PC-9 (cell line): Measurements from ENCODE around the gene ATP5F1A. TPM values are rescaled to one million over a fixed set of nuclear protein-coding genes. Genes with fewer than 3 reads are reported as not detected.

Experiments used
- BruUV-seq: library from RNA; stranded (reverse); fragments of 400-500 nt; replicated peaks from 2 replicates; lab custom pipeline; 2021; lab: Mats Ljungman, UMichigan
- CTCF ChIA-PET: fragments of 300-600 bp; sonication (Branson Sonifier 250); formaldehyde crosslinking; loops from one replicate; lab custom pipeline; 2022; ENCODE audit warnings: antibody characterized with exemption; lab: Charles Lee
- POLR2A ChIA-PET: fragments of 300-600 bp; sonication (Branson Sonifier 250); formaldehyde crosslinking; loops from one replicate; lab custom pipeline; 2022; ENCODE audit warnings: antibody characterized with exemption; ENCODE audit not compliant: unreplicated experiment; lab: Charles Lee
- DNase-seq, 2 experiments: peaks; one replicate each; pipeline versions ENCODE4 v3.0.0 to v3.0.0-alpha.2; 2015 to 2022; ENCODE audit warnings: mixed read lengths in 1 of 2
- H2AFZ ChIP-seq: fragments of 200-600 bp; sonication (generic); 2 replicates; pipeline ENCODE4 v1.8.1; 2017; ENCODE audit warnings: antibody characterized with exemption
- H3F3A ChIP-seq: fragments of 200-600 bp; sonication (generic); 2 replicates; pipeline ENCODE4 v1.8.1; 2017; ENCODE audit warnings: antibody characterized with exemption, mild to moderate bottlenecking, low read depth; ENCODE audit not compliant: insufficient read depth
- H3K27ac ChIP-seq: fragments of 200-600 bp; sonication (generic); 2 replicates; pipeline ENCODE4 v1.6.1; 2016; ENCODE audit warnings: mixed run types
- H3K27me3 ChIP-seq: fragments of 200-600 bp; sonication (generic); 2 replicates; pipeline ENCODE4 v1.6.1; 2016; ENCODE audit warnings: low read depth, mixed run types; ENCODE audit not compliant: insufficient read depth
- H3K36me3 ChIP-seq: fragments of 200-600 bp; sonication (generic); 2 replicates; pipeline ENCODE4 v1.6.1; 2016; ENCODE audit warnings: low read depth, mixed run types
- H3K4me1 ChIP-seq: fragments of 200-600 bp; sonication (generic); replicated peaks from 2 replicates; pipeline ENCODE4 v1.6.1; 2016; ENCODE audit warnings: mixed run types; ENCODE audit not compliant: insufficient read depth
- H3K4me2 ChIP-seq: fragments of 200-600 bp; sonication (generic); 2 replicates; pipeline ENCODE4 v1.6.1; 2017; ENCODE audit warnings: mixed run types
- H3K4me3 ChIP-seq: fragments of 200-600 bp; sonication (generic); 2 replicates; pipeline ENCODE4 v1.6.1; 2016; ENCODE audit warnings: mixed run types
- H3K79me2 ChIP-seq: fragments of 200-600 bp; sonication (generic); 2 replicates; pipeline ENCODE4 v1.6.1; 2017; ENCODE audit warnings: low read depth, mixed run types
- H3K9me2 ChIP-seq: fragments of 200-600 bp; sonication (generic); 2 replicates; pipeline ENCODE4 v1.8.1; 2017; ENCODE audit warnings: mild to moderate bottlenecking; ENCODE audit not compliant: insufficient read depth
- H3K9me3 ChIP-seq: fragments of 200-600 bp; sonication (generic); 2 replicates; pipeline ENCODE4 v1.8.1; 2016; ENCODE audit warnings: low read depth; ENCODE audit not compliant: insufficient read depth
- H4K20me1 ChIP-seq: fragments of 200-600 bp; sonication (generic); 2 replicates; pipeline ENCODE4 v1.8.1; 2017; ENCODE audit not compliant: insufficient read depth
- CTCF ChIP-seq: fragments of 200-600 bp; sonication (generic); conservative IDR thresholded peaks from 2 replicates; pipeline ENCODE4 v1.6.1; 2017; ENCODE audit warnings: mixed run types, antibody characterized with exemption, mild to moderate bottlenecking, moderate library complexity
- EZH2 ChIP-seq: fragments of 200-600 bp; sonication (generic); IDR thresholded peaks from 2 replicates; pipeline ENCODE4 v1.8.0; 2017; ENCODE audit warnings: antibody characterized with exemption, low read depth
- intact Hi-C: fragments of 100-400 bp; cut with micrococcal nuclease; formaldehyde crosslinking; loops from one replicate; pipeline ENCODE4 v1.10.0; 2022; ENCODE audit not compliant: unreplicated experiment
- total RNA-seq: library from RNA; stranded (reverse); gene quantifications from 2 replicates; pipeline ENCODE4 v1.2.3, GENCODE V29; 2021

The ATP5F1A gene
- total RNA-seq, 1 experiment from 2014 or later, result 232 TPM

- no TSS peak for BruUV-seq
- H3K4me3 ChIP-seq, result no peak overlapping the region
- no peak overlapping the region for H3K27ac ChIP-seq
- H3F3A ChIP-seq, result peaks cover 16% of the 10 kb centered on the region; the same call in 1 of the 2 replicates
- no peak overlapping the region for H3K4me2 ChIP-seq
- 0 out of 2 replicates have a peak, but pooled peaks cover 3% of the 10 kb centered on the region for H3K4me1 ChIP-seq
- H3K79me2 ChIP-seq, result no peaks in the 10 kb centered on the region
- ChIA-PET CTCF (interaction anchor here (0.6 to 1.2 kb wide), 3 partner anchors 19 to 584 kb away, joined by 3 to 4 read pairs (median 4); no protein-coding TSS in a partner anchor), POLR2A (no interaction called here)
- H2AFZ ChIP-seq, result no peak overlapping the region
- H3K9me3 ChIP-seq, result no peaks in the 10 kb centered on the region
- TF ChIP-seq CTCF, result peak; percentile 79
- no peak for TF ChIP-seq EZH2
- H3K9me2 ChIP-seq, result no peaks in the 10 kb centered on the region
- no peaks in the 10 kb centered on the region for H4K20me1 ChIP-seq
- no peaks in the 10 kb centered on the region for H3K27me3 ChIP-seq
- H3K36me3 ChIP-seq, result no peaks in the 10 kb centered on the region
- intact Hi-C loops, result loop anchor here (5.0 kb wide), 2 partner anchors 101 to 406 kb away; no protein-coding TSS in a partner anchor
- DNase-seq, result peak; percentile 31 to 65
Observed at GRCh38 chr18:46073474-46074331, 24.4 kb downstream of the ATP5F1A start.

GRCh38 chr18:46072959-46073358 is 25.1 kb downstream of the ATP5F1A start:
- intact Hi-C loops, result loop anchor here (5.0 kb wide), 2 partner anchors 101 to 406 kb away; no protein-coding TSS in a partner anchor
- Histone ChIP-seq H4K20me1 (no peaks in the 10 kb centered on the region), H3K27ac (no peak overlapping the region), H3K4me3 (no peak overlapping the region), H3K27me3 (no peaks in the 10 kb centered on the region), H3F3A (peaks cover 13% of the 10 kb centered on the region; the same call in 1 of the 2 replicates), H3K9me3 (no peaks in the 10 kb centered on the region), H3K4me1 (0 out of 2 replicates have a peak, but pooled peaks cover 3% of the 10 kb centered on the region), H3K79me2 (no peaks in the 10 kb centered on the region), H3K9me2 (no peaks in the 10 kb centered on the region), H3K36me3 (no peaks in the 10 kb centered on the region), H3K4me2 (no peak overlapping the region), H2AFZ (no peak overlapping the region)
- BruUV-seq, result no TSS peak
- POLR2A ChIA-PET, result no interaction called here
- no peak for DNase-seq
- TF ChIP-seq CTCF (no peak), EZH2 (no peak)
- CTCF ChIA-PET, result interaction anchor here (1.2 kb wide), 1 partner anchor 407 kb away, joined by 3 read pairs; no protein-coding TSS in a partner anchor

GRCh38 chr18:46072376-46072867 is 25.7 kb downstream of the ATP5F1A start:
- ChIA-PET CTCF (no interaction called here), POLR2A (no interaction called here)
- no peak overlapping the region for H3K4me3 ChIP-seq
- BruUV-seq, result no TSS peak
- H3K36me3 ChIP-seq, result no peaks in the 10 kb centered on the region
- H3K9me3 ChIP-seq, result 0 out of 2 replicates have a peak, but pooled peaks cover 3% of the 10 kb centered on the region
- H3K4me1 ChIP-seq, result 0 out of 2 replicates have a peak, but pooled peaks cover 3% of the 10 kb centered on the region
- no peak for TF ChIP-seq CTCF
- no peak for TF ChIP-seq EZH2
- no peaks in the 10 kb centered on the region for H4K20me1 ChIP-seq
- H3F3A ChIP-seq, result peaks cover 13% of the 10 kb centered on the region; the same call in 1 of the 2 replicates
- intact Hi-C loops, result loop anchor here (5.0 kb wide), 2 partner anchors 100 to 405 kb away; no protein-coding TSS in a partner anchor
- H3K9me2 ChIP-seq, result no peaks in the 10 kb centered on the region
- H2AFZ ChIP-seq, result no peak overlapping the region
- no peaks in the 10 kb centered on the region for H3K27me3 ChIP-seq
- no peak overlapping the region for H3K27ac ChIP-seq
- DNase-seq, result no peak
- no peak overlapping the region for H3K4me2 ChIP-seq
- H3K79me2 ChIP-seq, result no peaks in the 10 kb centered on the region
